Nucleus accumbens (tissue), 56 donors: ENCODE results near the gene KNG1.
A peak's percentile ranks its signal among the peaks of the same experiment; 100 is the strongest.

Source experiments
- DNase-seq, 56 donors: peaks; one replicate each; lab custom pipeline; 2025; lab: John Stamatoyannopoulos, UW

Gene KNG1

DNA sequence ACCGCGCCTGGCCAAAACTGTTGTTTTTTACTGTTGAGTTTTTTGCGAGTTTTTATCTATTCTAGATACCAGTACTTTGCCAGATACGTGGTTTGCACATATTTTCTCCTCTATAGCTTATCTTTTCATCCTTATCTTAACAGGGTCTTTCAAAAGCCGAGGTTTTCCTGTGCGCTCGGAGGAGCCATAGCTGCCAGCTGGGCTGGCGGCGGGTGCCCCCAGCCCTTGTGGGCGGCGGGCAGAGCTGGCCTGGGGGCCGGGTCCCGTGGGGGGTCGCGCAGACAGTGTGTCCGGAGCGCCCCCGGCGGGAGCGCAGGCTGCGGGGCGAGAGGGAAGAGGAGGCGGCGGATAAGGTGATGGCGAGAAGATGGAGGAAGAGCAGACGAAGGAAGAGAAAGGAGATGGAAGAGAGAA is 55.1 kb downstream of the KNG1 start:
- peak in 4 of 56 donors; percentile 10 to 33 (median 18) for DNase-seq

DNA sequence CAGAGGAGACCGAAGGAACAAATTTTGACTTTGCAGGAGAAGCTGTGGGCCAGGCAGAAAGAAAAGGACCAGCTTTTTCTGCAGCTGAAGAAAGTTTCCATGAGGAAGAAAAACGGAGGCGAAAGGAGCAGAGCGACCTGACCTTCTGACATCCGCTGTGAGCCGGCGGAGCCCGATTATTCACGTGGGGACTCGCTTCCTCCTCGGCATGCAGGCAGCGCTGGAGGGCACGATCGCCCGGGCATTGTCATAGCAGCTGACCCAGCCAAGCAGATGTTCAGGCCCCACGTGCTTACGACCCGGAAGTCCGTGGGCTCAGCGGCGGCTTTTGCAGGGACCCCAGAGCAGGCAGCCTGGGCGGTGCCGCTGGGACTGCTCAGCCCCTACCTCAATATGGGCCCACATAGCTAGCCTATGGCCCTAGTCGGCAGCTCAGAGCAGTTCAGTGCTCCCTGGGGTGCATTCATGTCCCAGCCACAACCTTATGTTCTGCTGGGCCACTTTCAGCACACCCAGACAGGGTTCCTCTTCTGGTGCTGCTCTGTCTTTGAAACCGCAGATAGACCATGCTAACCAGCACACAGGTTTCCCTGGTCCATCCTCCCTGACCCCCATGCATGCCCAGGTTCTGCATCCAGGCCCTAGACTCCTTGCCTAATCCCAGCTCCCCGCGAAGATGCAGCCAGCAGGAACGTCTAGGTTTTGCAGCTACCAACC is 55.7 kb downstream of the KNG1 start:
- peak in 53 of 56 donors; percentile 1 to 69 (median 35) for DNase-seq

DNA sequence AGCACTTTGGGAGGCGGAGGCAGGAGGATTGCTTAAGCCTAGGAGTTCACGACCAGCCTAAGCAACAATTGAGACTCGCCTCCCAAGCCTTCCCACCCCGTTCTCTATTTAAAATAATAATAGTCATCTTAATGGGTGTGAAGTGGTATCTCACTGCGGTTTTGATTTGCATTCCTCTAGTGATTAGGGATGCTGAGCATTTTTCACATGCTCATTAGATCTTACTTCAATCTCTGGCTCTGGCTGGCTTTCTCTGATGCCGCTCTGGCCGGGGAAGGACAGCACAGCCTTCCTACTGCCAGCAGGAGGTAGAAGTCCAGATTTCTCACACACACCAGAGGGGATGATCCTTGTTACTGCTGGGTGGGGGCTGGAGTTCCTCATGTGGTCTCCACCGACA is 58.8 kb downstream of the KNG1 start:
- DNase-seq: no peak

DNA sequence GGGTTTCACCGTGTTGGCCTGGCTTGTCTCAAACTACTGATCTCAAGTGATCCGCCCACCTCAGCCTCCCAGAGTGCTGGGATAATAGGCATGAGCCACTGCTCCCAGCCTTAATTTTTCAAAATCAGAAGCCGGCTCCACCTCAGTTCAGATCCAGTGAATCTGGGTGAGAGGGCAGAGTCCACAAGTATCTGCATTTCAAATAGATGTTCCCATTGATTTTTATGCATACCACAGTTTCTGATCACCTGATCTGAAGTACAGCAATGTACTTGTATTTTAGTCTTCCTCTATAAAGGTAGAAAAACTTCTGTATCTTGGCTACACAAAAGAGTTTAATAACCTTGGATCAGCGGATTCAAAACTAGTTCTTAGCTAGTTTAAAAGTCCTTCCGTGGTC is 62.0 kb downstream of the KNG1 start:
- DNase-seq: no peak

- DNase-seq: no peak
Measured at GRCh38 chr3:186782542-186783057, 65.4 kb downstream of the KNG1 start.

DNA sequence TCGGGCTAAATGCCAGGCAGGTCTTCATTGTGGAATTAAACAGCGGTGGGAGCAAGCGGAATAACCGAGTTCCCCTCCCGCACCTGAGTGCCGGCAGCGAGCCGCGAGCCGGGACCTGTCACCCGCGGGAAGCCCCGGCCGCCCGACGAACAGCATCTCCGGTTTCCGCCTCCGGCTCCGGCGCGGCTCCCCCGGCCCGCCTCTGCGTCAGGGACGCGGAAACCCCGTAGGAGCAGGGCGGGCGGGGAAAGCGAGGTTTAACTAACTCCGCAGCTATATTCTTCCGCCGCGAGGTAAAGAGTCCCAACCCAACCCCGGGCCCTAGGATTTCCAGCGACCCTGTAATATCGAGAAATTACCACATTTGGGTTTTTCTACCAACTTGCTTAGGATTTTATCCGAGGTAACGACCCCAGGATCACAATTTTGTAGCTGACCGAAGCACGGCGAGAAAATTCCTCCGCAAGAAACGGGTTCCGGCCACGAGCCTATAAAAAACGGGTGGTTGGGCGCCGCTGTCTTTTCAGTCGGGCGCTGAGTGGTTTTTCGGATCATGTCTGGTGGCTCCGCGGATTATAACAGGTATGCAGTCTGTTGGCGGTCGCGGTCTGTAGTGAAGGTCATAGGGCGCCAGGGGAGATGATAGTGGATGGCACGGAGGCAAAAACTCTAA is 66.0 kb downstream of the KNG1 start, which contains the start of gene EIF4A2:
TSS of gene EIF4A2 (plus strand) at position 520 of the 673 bp plus-strand sequence. CDS start at position 554, 34 bp downstream.
- DNase-seq: peak; percentile 6 to 94 (median 84)

DNA sequence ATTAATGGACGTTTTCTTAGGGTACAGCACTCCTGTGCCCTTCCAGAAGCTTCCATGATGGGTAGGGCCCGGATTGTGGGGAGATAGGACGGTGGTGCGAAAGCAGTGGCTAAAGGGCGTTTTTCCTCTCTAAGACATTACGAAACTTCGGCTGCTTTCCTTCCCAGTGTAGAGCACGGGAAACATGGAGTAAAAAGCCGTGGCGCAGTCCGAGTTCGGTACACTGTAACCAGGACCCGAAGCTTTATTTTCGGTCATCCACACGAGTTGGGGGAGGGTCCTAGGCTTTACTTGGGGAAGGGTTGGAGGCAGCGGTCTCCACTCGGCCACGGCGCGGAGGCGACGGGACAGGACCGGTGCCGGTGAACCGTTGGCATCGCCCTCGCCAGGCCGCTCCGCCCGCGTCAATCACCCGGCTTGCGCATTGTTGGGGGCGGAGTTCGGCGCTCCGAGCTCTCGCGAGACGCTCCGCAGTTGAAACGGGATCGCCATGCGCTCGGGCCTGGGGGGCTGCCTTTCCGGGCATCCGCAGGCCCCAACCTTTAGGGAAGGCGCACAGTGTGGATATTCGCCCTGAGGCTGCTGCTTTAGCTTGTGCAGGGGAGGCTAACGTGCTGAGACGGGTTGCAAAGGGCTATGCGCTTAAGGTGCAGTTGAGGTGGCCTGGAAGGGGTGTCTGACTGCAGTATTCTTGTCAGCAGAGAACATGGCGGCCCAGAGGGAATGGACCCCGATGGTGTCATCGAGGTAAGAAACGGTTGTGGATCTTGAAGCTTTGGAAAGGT is 66.8 kb downstream of the KNG1 start:
- peak in 55 of 56 donors; percentile 17 to 89 (median 72) for DNase-seq

GRCh38 chr3:186784820-186785494 is 67.8 kb downstream of the KNG1 start:
- DNase-seq: no peak

- no peak for DNase-seq
Measured at GRCh38 chr3:186785495-186786018, 68.4 kb downstream of the KNG1 start.

- DNase-seq: no peak
Measured at GRCh38 chr3:186786922-186787321, 69.8 kb downstream of the KNG1 start.

DNA sequence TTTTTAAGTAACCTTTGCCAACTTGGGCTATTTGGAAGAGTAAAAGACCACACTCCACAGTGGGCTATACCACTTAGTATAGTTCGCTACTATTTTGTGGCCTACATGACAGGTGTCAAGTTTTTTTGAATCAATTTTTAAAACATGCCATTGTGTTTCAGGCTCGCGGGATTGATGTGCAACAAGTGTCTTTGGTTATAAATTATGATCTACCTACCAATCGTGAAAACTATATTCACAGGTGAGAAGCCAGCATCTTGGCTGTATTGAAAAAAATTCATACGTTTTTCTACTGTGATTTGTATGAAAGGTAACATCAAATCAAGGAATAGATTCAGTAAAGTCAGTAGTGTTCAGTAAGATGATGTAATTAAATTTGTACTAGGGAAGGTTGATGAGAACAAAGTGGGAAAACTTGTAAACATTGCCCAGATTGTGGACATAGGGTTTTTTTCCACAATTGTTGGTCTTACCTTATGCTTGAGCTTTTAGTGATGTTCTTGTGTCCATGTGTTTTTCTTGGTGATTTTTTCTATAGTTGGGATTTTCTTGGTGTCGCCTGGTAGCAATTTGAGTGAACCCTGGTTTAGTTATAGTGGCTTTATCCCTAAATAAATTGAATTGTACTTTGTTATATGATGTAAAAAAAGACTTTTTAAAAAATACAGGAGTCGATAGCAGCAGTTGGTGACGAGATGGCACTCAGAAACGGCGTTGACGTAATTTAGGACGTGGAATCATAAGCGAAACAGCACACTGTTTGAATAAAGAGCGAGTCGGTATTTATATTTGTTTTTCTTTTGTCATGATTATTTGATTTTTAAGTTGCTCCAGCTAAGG is 70.7 kb downstream of the KNG1 start:
- no peak for DNase-seq

DNA sequence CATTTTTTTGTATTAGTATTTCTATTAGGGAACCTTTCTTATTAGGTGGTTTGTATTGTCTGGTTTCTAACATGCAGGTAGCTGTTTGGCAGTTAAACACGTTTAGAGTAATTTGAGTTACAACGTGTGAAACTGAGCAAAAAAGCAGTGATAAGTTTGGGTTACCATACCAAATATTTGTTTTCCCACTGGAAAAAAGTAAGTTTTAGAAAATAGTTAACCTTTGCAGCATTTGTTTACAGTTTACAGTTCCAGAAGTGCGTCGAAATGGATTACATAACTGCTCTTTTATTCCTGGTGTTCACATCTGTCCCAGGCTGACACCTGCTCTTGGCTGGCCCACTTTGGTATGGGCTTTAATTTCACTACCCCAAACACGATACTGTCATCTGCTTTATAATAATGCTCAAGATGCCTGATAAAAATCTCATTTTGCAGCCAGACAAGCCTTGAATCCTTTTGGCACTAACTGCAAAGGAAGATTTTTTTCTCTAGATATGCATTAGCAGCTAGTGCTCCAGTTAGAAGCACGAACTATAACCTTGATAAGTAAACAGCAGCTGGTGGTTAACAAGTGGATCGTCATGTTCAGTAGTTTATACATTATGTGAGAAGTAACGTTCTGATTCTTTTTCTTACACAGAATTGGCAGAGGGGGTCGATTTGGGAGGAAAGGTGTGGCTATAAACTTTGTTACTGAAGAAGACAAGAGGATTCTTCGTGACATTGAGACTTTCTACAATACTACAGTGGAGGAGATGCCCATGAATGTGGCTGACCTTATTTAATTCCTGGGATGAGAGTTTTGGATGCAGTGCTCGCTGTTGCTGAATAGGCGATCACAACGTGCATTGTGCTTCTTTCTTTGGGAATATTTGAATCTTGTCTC is 71.6 kb downstream of the KNG1 start:
- no peak for DNase-seq

- no peak for DNase-seq
Measured at GRCh38 chr3:186789554-186790260, 72.5 kb downstream of the KNG1 start.

DNA sequence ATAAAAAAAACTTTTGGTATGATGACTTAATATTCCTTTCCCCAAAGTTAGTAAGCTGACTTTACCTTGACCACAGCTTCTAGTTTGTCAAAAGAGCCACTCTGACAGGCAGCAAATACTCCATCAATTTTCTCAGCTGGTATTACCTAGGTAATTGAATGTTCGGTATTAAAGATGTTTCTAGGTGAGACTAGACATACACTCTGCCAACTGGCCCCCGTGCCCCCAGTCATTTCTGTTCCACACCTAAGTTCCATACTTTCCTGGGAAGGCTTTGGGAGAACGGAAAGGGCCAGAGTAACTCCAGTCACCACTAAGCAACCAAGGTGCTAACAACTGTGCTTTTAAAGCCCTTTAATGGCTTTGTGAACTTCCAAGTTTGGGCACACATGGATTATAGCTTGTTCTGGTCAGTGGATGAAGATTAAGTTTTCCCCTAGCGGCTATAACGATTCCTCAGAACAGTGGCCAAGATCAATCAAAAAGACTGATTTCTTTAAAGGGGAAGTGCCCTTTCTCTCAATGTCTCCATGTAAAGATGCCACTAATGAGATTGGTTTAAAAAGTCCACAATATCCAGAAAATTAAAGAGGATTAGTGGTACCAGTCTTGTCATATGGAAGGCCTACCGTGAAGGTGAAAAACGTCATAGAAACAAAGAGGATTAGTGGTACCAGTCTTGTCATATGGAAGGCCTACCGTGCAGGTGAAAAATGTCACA is 73.3 kb downstream of the KNG1 start:
- DNase-seq: no peak
